ENCODE results near the gene PKDREJ.

PKDREJ gene

GRCh38 chr22:46292173-46292572 is 29.0 kb upstream of the PKDREJ start:
- TF ChIP-seq LEF1 (IDR thresholded peaks at IDR 0.05; ENCODE audit: borderline replicate concordance) (no peak), ELF4 (IDR thresholded peaks at IDR 0.05) (no peak), FOXK2 (IDR thresholded peaks at IDR 0.05) (no peak), TARDBP (IDR thresholded peaks at IDR 0.05) (no peak), SP1 (IDR thresholded peaks at IDR 0.05) (no peak), NFRKB (IDR thresholded peaks at IDR 0.05) (no peak), BHLHE40 (IDR thresholded peaks at IDR 0.05; ENCODE audit: borderline replicate concordance) (no peak), SUZ12 (IDR thresholded peaks at IDR 0.05) (no peak), FOXA1 (IDR thresholded peaks at IDR 0.05) (no peak), L3MBTL2 (conservative IDR thresholded peaks at IDR 0.05) (no peak), FOXM1 (IDR thresholded peaks at IDR 0.05; ENCODE audit: borderline replicate concordance) (no peak), ZNF384 (IDR thresholded peaks at IDR 0.05) (no peak), ARNT (IDR thresholded peaks at IDR 0.05) (no peak), HDGF (IDR thresholded peaks at IDR 0.05; ENCODE audit: borderline replicate concordance) (no peak), CTBP1 (IDR thresholded peaks at IDR 0.05; ENCODE audit: borderline replicate concordance) (no peak), PKNOX1 (IDR thresholded peaks at IDR 0.05) (no peak)
- DNase-seq (ENCODE audit: extremely low spot score): no peak
- ChIA-PET POLR2A (no interaction called here), CTCF (no interaction called here)

GRCh38 chr22:46290843-46291785 is 28.0 kb upstream of the PKDREJ start:
- ChIA-PET CTCF (no interaction called here), POLR2A (no interaction called here)
- DNase-seq (ENCODE audit: extremely low spot score): no peak
- TF ChIP-seq L3MBTL2 (conservative IDR thresholded peaks at IDR 0.05) (no peak), BHLHE40 (IDR thresholded peaks at IDR 0.05; ENCODE audit: borderline replicate concordance) (no peak), ZNF384 (IDR thresholded peaks at IDR 0.05) (no peak), FOXA1 (IDR thresholded peaks at IDR 0.05) (no peak), FOXK2 (IDR thresholded peaks at IDR 0.05) (no peak), ELF4 (IDR thresholded peaks at IDR 0.05) (no peak), ARNT (IDR thresholded peaks at IDR 0.05) (no peak), FOXM1 (IDR thresholded peaks at IDR 0.05; ENCODE audit: borderline replicate concordance) (no peak), CTBP1 (IDR thresholded peaks at IDR 0.05; ENCODE audit: borderline replicate concordance) (no peak), NFRKB (IDR thresholded peaks at IDR 0.05) (no peak), PKNOX1 (IDR thresholded peaks at IDR 0.05) (no peak), SUZ12 (IDR thresholded peaks at IDR 0.05) (no peak), SP1 (IDR thresholded peaks at IDR 0.05) (no peak), LEF1 (IDR thresholded peaks at IDR 0.05; ENCODE audit: borderline replicate concordance) (no peak)

DNA sequence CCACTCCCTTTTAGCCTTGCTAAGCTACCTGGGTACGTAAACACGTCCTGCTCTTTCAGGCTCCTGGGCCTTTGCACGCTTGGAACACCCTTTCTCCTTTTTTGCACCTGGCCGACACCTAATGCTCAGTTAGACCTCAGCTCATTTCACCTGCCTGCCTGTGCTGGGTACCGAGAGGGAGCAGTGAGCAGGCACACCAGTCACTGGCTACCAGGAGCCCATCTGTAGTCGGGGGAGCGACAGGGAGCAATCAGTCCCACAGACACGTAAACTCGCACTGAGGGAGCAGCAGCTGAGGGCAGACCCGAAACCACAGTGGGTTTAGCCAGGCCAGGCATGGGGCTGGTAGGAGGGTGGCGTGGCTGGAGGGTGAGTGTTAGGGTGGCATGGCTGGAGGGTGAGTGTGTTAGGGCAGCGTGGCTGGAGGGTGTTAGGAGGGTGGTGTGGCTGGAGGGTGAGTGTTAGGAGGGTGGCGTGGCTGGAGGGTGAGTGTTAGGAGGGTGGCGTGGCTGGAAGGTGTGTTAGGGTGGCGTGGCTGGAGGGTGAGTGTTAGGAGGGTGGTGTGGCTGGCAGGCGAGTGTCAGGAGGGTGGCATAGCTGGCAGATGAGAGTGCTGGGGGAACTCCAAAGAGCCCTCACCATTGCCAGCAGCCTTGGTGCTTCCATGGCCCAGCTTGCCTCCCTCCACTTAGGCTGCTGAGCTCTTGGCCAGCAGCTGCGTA is 27.1 kb upstream of the PKDREJ start:
- no peak for TF ChIP-seq HDGF (IDR thresholded peaks at IDR 0.05; ENCODE audit: borderline replicate concordance)
- TF ChIP-seq SUZ12 (IDR thresholded peaks at IDR 0.05): no peak
- no peak for TF ChIP-seq ARNT (IDR thresholded peaks at IDR 0.05)
- TF ChIP-seq TARDBP (IDR thresholded peaks at IDR 0.05): no peak
- no peak for TF ChIP-seq CTBP1 (IDR thresholded peaks at IDR 0.05; ENCODE audit: borderline replicate concordance)
- TF ChIP-seq FOXA1 (IDR thresholded peaks at IDR 0.05): no peak
- no peak for TF ChIP-seq SP1 (IDR thresholded peaks at IDR 0.05)
- TF ChIP-seq FOXK2 (IDR thresholded peaks at IDR 0.05): no peak
- DNase-seq (ENCODE audit: extremely low spot score): no peak
- POLR2A ChIA-PET: no interaction called here
- CTCF ChIA-PET: no interaction called here

GRCh38 chr22:46289244-46289891 is 26.2 kb upstream of the PKDREJ start:
- ChIA-PET CTCF (interaction anchor here (0.6 kb wide), 1 partner anchor 1043 kb away, joined by 3 read pairs; no protein-coding TSS in a partner anchor), POLR2A (no interaction called here)
- TF ChIP-seq BHLHE40 (IDR thresholded peaks at IDR 0.05; ENCODE audit: borderline replicate concordance): no peak
- no peak for TF ChIP-seq FOXK2 (IDR thresholded peaks at IDR 0.05)
- TF ChIP-seq CTBP1 (IDR thresholded peaks at IDR 0.05; ENCODE audit: borderline replicate concordance): no peak
- TF ChIP-seq ARNT (IDR thresholded peaks at IDR 0.05): no peak
- DNase-seq (ENCODE audit: extremely low spot score): no peak

DNA sequence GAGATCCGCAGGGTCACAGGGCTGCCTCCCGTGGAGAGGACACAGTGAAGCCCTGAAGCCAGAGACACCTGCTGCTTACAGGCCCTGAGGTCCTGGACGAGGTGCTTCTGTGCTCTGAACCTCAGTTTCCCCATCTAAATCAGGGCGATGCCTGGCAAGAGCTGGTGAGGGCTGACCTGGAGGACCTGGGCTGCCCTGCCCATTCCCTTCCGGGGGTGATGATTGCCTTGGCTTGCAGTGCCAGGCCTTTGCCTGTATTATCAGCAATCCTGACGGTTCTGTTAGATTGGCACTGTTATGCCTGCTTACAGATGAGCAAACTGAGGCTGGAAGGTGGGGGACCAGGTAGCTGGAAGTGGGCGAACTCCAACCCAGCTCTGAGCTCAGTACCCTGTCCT is 25.7 kb upstream of the PKDREJ start:
- POLR2A ChIA-PET: no interaction called here
- no peak for DNase-seq (ENCODE audit: extremely low spot score)
- CTCF ChIA-PET: no interaction called here
- TF ChIP-seq FOXM1 (IDR thresholded peaks at IDR 0.05; ENCODE audit: borderline replicate concordance) (no peak), HDGF (IDR thresholded peaks at IDR 0.05; ENCODE audit: borderline replicate concordance) (no peak), FOXK2 (IDR thresholded peaks at IDR 0.05) (no peak), SP1 (IDR thresholded peaks at IDR 0.05) (no peak), ELF4 (IDR thresholded peaks at IDR 0.05) (no peak), L3MBTL2 (conservative IDR thresholded peaks at IDR 0.05) (no peak), CTBP1 (IDR thresholded peaks at IDR 0.05; ENCODE audit: borderline replicate concordance) (no peak), BHLHE40 (IDR thresholded peaks at IDR 0.05; ENCODE audit: borderline replicate concordance) (no peak), TARDBP (IDR thresholded peaks at IDR 0.05) (no peak), SUZ12 (IDR thresholded peaks at IDR 0.05) (no peak), ARNT (IDR thresholded peaks at IDR 0.05) (no peak), LEF1 (IDR thresholded peaks at IDR 0.05; ENCODE audit: borderline replicate concordance) (no peak), NFRKB (IDR thresholded peaks at IDR 0.05) (no peak), ZNF384 (IDR thresholded peaks at IDR 0.05) (no peak), FOXA1 (IDR thresholded peaks at IDR 0.05) (no peak), PKNOX1 (IDR thresholded peaks at IDR 0.05) (no peak)

All from HEK293T (cell line).